ENCODE measurements around the gene INSL4.

The INSL4 gene

DNA sequence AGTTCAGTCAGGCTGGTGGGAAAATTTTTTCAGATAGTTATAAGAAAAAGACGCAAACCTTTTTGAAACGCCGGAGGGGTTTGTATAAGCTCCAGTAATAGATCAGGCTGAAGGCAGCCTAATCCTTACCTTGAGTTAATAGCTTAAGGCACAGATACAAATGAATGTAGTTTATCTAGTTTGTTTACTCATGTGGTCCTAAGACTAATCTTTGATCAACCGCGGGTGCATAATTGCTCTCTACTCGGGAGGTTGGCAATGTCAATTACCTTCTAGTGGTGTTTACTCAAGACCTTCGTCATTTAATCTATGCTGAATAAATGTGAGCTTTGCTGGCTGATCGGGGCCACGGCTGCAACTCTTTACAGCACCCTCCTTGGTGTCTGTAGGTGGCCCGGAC lies 665 bp upstream of the INSL4 start:
- no peaks in the 10 kb centered on the region for H3K36me3 ChIP-seq (ENCODE audit: low read length)
- H2AFZ ChIP-seq (ENCODE audit: low read depth, low read length, severe bottlenecking), result no peak overlapping the region
- H3K79me2 ChIP-seq (ENCODE audit: insufficient read depth, low read length), result no peaks in the 10 kb centered on the region
- H3K9ac ChIP-seq (ENCODE audit: low read length), result no peak overlapping the region
- H3K9me2 ChIP-seq (replicated peaks; ENCODE audit: insufficient read depth, low read length), result no peaks in the 10 kb centered on the region
- no peaks in the 10 kb centered on the region for H4K20me1 ChIP-seq (ENCODE audit: low read depth, low read length)
- H3K4me3 ChIP-seq (ENCODE audit: insufficient read depth, low read length, poor library complexity, severe bottlenecking), result no peak overlapping the region
- no peaks in the 10 kb centered on the region for H3K27me3 ChIP-seq (ENCODE audit: low read length)
- no peak overlapping the region for H3K27ac ChIP-seq (ENCODE audit: low read depth, low read length)
- H3F3A ChIP-seq (ENCODE audit: insufficient read depth), result no peaks in the 10 kb centered on the region
- TF ChIP-seq, protein P1, sequence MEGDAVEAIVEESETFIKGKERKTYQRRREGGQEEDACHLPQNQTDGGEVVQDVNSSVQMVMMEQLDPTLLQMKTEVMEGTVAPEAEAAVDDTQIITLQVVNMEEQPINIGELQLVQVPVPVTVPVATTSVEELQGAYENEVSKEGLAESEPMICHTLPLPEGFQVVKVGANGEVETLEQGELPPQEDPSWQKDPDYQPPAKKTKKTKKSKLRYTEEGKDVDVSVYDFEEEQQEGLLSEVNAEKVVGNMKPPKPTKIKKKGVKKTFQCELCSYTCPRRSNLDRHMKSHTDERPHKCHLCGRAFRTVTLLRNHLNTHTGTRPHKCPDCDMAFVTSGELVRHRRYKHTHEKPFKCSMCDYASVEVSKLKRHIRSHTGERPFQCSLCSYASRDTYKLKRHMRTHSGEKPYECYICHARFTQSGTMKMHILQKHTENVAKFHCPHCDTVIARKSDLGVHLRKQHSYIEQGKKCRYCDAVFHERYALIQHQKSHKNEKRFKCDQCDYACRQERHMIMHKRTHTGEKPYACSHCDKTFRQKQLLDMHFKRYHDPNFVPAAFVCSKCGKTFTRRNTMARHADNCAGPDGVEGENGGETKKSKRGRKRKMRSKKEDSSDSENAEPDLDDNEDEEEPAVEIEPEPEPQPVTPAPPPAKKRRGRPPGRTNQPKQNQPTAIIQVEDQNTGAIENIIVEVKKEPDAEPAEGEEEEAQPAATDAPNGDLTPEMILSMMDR (IDR thresholded peaks at IDR 0.05; ENCODE audit: insufficient read depth, low read length, poor library complexity, severe bottlenecking), result no peak
- TF ChIP-seq EZH2phosphoT487 (conservative IDR thresholded peaks at IDR 0.05; ENCODE audit: low read length), result no peak
- H3K4me2 ChIP-seq (ENCODE audit: low read depth, low read length, poor library complexity, severe bottlenecking), result no peak overlapping the region
- no peaks in the 10 kb centered on the region for H3K9me3 ChIP-seq (ENCODE audit: insufficient read depth, low read length)

DNA sequence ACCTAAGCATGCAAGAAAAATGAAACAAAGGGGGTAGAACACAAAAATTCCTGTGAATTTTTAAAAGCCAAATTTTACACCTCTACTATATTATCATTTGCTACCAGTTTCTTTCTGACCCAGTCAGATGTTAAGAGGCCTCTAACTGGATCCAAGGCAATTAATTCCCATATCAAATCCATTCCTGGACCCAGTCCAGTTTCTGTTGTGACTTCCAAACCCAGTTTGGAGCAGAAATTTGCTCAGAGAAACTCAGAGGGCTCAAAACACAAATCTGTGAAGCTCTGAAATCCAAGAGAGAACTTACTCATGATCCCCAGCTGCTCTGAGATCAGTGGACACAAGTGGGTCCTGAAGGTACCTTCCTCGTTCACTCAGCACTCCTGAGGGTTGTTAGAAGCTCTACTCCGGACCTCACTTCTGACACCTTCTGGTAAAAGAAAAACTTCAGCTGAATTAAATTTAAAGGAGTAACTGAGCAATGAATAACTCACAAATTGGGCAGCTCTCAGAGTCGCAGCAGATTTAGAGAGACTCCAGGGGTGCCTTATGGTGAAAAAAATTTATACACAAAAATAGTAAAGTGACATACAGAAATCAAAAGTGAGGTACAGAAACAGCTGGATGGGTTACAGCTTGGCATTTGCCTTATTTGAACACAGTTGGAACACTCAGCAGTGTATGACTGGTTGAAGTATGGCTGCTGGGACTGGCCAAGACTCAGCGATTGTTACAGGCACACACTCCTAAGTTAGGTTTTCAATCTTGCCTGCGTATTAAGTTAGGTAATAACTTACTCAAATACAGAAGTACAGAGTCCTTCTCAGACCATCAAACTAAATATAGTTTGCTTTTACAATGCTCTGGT lies 32.4 kb downstream of the INSL4 start:
- H3K4me2 ChIP-seq (ENCODE audit: low read depth, low read length, poor library complexity, severe bottlenecking), result no peak overlapping the region
- H4K20me1 ChIP-seq (ENCODE audit: low read depth, low read length), result no peaks in the 10 kb centered on the region
- no peaks in the 10 kb centered on the region for H3K36me3 ChIP-seq (ENCODE audit: low read length)
- no peak overlapping the region for H2AFZ ChIP-seq (ENCODE audit: low read depth, low read length, severe bottlenecking)
- no peak overlapping the region for H3K9ac ChIP-seq (ENCODE audit: low read length)
- H3K79me2 ChIP-seq (ENCODE audit: insufficient read depth, low read length), result no peaks in the 10 kb centered on the region
- H3K9me2 ChIP-seq (replicated peaks; ENCODE audit: insufficient read depth, low read length), result no peaks in the 10 kb centered on the region
- H3F3A ChIP-seq (ENCODE audit: insufficient read depth), result no peaks in the 10 kb centered on the region
- no peak overlapping the region for H3K27ac ChIP-seq (ENCODE audit: low read depth, low read length)
- no peak overlapping the region for H3K4me3 ChIP-seq (ENCODE audit: insufficient read depth, low read length, poor library complexity, severe bottlenecking)
- no peaks in the 10 kb centered on the region for H3K27me3 ChIP-seq (ENCODE audit: low read length)
- no peaks in the 10 kb centered on the region for H3K9me3 ChIP-seq (ENCODE audit: insufficient read depth, low read length)
- TF ChIP-seq, protein P1 (IDR thresholded peaks at IDR 0.05; ENCODE audit: insufficient read depth, low read length, poor library complexity, severe bottlenecking), result no peak
- no peak for TF ChIP-seq EZH2phosphoT487 (conservative IDR thresholded peaks at IDR 0.05; ENCODE audit: low read length)

DNA sequence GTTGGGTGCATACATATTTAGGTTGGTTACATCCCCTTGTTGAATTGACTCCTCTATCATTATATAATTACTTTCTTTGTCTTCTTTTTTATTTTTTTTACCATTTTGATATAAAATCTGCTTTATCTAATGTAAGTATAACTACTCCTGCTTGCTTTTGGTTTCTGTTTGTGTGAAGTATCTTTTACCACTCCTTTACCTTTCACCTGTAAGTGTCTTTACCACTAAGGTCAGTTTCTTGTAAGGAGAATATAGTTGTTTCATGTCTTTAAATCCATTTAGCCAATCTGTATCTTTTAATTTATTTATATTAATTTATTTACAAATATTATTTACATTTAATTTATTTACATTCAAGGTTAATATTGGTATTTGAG lies 33.0 kb downstream of the INSL4 start:
- Histone ChIP-seq H3K9me3 (ENCODE audit: insufficient read depth, low read length) (no peaks in the 10 kb centered on the region), H3K36me3 (ENCODE audit: low read length) (no peaks in the 10 kb centered on the region), H4K20me1 (ENCODE audit: low read depth, low read length) (no peaks in the 10 kb centered on the region), H3K79me2 (ENCODE audit: insufficient read depth, low read length) (no peaks in the 10 kb centered on the region), H3K27me3 (ENCODE audit: low read length) (no peaks in the 10 kb centered on the region), H3K9ac (ENCODE audit: low read length) (no peak overlapping the region), H2AFZ (ENCODE audit: low read depth, low read length, severe bottlenecking) (no peak overlapping the region), H3K4me2 (ENCODE audit: low read depth, low read length, poor library complexity, severe bottlenecking) (no peak overlapping the region), H3F3A (ENCODE audit: insufficient read depth) (no peaks in the 10 kb centered on the region), H3K4me3 (ENCODE audit: insufficient read depth, low read length, poor library complexity, severe bottlenecking) (no peak overlapping the region), H3K9me2 (replicated peaks; ENCODE audit: insufficient read depth, low read length) (no peaks in the 10 kb centered on the region), H3K27ac (ENCODE audit: low read depth, low read length) (no peak overlapping the region)
- TF ChIP-seq EZH2phosphoT487 (conservative IDR thresholded peaks at IDR 0.05; ENCODE audit: low read length), result no peak
- TF ChIP-seq, protein P1 (IDR thresholded peaks at IDR 0.05; ENCODE audit: insufficient read depth, low read length, poor library complexity, severe bottlenecking), result no peak
